Measurements from ENCODE around the gene ARHGAP15. TPM values are rescaled to one million over a fixed set of nuclear protein-coding genes. Genes with fewer than 3 reads are reported as not detected.
A peak's percentile ranks its signal among the peaks of the same experiment; 100 is the strongest.

The ARHGAP15 gene
- polyA plus RNA-seq, 1 donor from 2014 or later: 0.30 TPM

DNA sequence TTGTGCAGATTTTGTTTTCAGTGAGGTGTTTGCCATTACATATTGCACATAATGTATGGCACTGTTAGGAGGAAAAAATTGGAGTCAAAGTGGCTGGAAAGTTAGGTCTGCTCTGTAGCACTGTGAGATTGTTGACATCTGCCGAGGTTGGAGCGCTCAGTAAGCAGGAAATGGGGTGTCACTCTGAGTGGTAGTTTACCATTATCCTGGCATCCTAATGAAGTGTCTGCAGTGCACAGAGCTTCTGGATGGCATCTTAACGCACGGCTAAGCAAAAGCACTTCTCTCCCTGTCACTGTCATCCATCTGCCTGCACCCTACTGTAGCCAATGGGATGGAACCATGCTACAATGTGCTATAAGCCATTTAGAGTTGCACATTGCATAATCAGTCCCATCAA, 561.9 kb downstream of the ARHGAP15 start:
- H3K4me2 ChIP-seq (ENCODE audit: low read length): no peak overlapping the region
- no peaks in the 10 kb centered on the region for H3K27me3 ChIP-seq (ENCODE audit: insufficient read depth, low read depth, low read length)
- no peaks in the 10 kb centered on the region for H3F3A ChIP-seq (ENCODE audit: insufficient read depth, low read length, poor library complexity, severe bottlenecking)
- H4K20me1 ChIP-seq (ENCODE audit: insufficient read depth): no peaks in the 10 kb centered on the region
- no peak overlapping the region for H3K9ac ChIP-seq (ENCODE audit: low read length)
- no peaks in the 10 kb centered on the region for H3K79me2 ChIP-seq (replicated peaks; ENCODE audit: insufficient read depth, low read length)
- no peak overlapping the region for H3K4me3 ChIP-seq (ENCODE audit: low read length)
- H3K27ac ChIP-seq (ENCODE audit: low read length): no peak overlapping the region
- no peaks in the 10 kb centered on the region for H3K9me2 ChIP-seq (ENCODE audit: insufficient read depth, low read length)
- TF ChIP-seq POLR2AphosphoS5 (IDR thresholded peaks at IDR 0.05): peak; percentile 68
- peak; percentile 87 for TF ChIP-seq EP300 (conservative IDR thresholded peaks at IDR 0.05; ENCODE audit: poor library complexity, severe bottlenecking)
- TF ChIP-seq, protein P1, sequence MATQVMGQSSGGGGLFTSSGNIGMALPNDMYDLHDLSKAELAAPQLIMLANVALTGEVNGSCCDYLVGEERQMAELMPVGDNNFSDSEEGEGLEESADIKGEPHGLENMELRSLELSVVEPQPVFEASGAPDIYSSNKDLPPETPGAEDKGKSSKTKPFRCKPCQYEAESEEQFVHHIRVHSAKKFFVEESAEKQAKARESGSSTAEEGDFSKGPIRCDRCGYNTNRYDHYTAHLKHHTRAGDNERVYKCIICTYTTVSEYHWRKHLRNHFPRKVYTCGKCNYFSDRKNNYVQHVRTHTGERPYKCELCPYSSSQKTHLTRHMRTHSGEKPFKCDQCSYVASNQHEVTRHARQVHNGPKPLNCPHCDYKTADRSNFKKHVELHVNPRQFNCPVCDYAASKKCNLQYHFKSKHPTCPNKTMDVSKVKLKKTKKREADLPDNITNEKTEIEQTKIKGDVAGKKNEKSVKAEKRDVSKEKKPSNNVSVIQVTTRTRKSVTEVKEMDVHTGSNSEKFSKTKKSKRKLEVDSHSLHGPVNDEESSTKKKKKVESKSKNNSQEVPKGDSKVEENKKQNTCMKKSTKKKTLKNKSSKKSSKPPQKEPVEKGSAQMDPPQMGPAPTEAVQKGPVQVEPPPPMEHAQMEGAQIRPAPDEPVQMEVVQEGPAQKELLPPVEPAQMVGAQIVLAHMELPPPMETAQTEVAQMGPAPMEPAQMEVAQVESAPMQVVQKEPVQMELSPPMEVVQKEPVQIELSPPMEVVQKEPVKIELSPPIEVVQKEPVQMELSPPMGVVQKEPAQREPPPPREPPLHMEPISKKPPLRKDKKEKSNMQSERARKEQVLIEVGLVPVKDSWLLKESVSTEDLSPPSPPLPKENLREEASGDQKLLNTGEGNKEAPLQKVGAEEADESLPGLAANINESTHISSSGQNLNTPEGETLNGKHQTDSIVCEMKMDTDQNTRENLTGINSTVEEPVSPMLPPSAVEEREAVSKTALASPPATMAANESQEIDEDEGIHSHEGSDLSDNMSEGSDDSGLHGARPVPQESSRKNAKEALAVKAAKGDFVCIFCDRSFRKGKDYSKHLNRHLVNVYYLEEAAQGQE (IDR thresholded peaks at IDR 0.05; ENCODE audit: borderline replicate concordance): no peak
- no peak overlapping the region for H2AFZ ChIP-seq (ENCODE audit: low read depth, low read length)
- H3K36me3 ChIP-seq (ENCODE audit: insufficient read depth, low read length): no peaks in the 10 kb centered on the region
- no peaks in the 10 kb centered on the region for H3K9me3 ChIP-seq (ENCODE audit: low read length)

DNA sequence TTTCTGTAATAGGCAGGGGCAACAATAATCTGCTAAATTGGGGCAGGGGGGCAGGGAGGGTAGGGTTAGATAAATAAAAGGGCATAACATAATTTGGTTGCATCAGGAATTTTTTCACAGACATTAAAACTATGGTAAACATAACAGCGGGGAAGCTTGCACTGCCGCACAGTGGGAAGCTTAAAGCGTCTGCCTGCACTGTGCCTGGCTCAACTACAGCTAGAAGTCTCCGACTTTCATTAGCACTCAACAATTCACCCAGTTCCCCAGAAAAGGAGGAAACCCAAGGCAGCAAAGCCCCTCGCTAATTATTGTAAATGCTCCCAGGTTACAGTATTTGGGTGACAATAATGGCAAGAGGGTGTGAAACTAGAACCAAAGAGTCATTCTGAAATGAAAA, 562.9 kb downstream of the ARHGAP15 start:
- Histone ChIP-seq H3K4me3 (ENCODE audit: low read length) (no peak overlapping the region), H3K4me2 (ENCODE audit: low read length) (no peak overlapping the region), H3K9ac (ENCODE audit: low read length) (no peak overlapping the region), H3K27ac (ENCODE audit: low read length) (no peak overlapping the region), H3K9me3 (ENCODE audit: low read length) (no peaks in the 10 kb centered on the region), H3F3A (ENCODE audit: insufficient read depth, low read length, poor library complexity, severe bottlenecking) (no peaks in the 10 kb centered on the region), H2AFZ (ENCODE audit: low read depth, low read length) (no peak overlapping the region), H4K20me1 (ENCODE audit: insufficient read depth) (no peaks in the 10 kb centered on the region), H3K27me3 (ENCODE audit: insufficient read depth, low read depth, low read length) (no peaks in the 10 kb centered on the region), H3K36me3 (ENCODE audit: insufficient read depth, low read length) (no peaks in the 10 kb centered on the region), H3K9me2 (ENCODE audit: insufficient read depth, low read length) (no peaks in the 10 kb centered on the region), H3K79me2 (replicated peaks; ENCODE audit: insufficient read depth, low read length) (no peaks in the 10 kb centered on the region)
- TF ChIP-seq EZH2 (IDR thresholded peaks at IDR 0.05; ENCODE audit: borderline replicate concordance, insufficient read depth, low read length, poor library complexity, severe bottlenecking) (no peak), SMC3 (conservative IDR thresholded peaks at IDR 0.05; ENCODE audit: poor library complexity) (no peak), EP300 (conservative IDR thresholded peaks at IDR 0.05; ENCODE audit: poor library complexity, severe bottlenecking) (no peak), TAF1 (IDR thresholded peaks at IDR 0.05; ENCODE audit: low read depth) (no peak), RAD21 (conservative IDR thresholded peaks at IDR 0.05) (no peak), POLR2AphosphoS5 (IDR thresholded peaks at IDR 0.05) (no peak), MXI1 (conservative IDR thresholded peaks at IDR 0.05; ENCODE audit: poor library complexity, severe bottlenecking) (no peak)
- TF ChIP-seq, protein P1 (IDR thresholded peaks at IDR 0.05; ENCODE audit: borderline replicate concordance): no peak
- TF ChIP-seq, protein P2, sequence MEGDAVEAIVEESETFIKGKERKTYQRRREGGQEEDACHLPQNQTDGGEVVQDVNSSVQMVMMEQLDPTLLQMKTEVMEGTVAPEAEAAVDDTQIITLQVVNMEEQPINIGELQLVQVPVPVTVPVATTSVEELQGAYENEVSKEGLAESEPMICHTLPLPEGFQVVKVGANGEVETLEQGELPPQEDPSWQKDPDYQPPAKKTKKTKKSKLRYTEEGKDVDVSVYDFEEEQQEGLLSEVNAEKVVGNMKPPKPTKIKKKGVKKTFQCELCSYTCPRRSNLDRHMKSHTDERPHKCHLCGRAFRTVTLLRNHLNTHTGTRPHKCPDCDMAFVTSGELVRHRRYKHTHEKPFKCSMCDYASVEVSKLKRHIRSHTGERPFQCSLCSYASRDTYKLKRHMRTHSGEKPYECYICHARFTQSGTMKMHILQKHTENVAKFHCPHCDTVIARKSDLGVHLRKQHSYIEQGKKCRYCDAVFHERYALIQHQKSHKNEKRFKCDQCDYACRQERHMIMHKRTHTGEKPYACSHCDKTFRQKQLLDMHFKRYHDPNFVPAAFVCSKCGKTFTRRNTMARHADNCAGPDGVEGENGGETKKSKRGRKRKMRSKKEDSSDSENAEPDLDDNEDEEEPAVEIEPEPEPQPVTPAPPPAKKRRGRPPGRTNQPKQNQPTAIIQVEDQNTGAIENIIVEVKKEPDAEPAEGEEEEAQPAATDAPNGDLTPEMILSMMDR (IDR thresholded peaks at IDR 0.05; ENCODE audit: poor library complexity, severe bottlenecking): no peak
